AG09309 (cell line): ENCODE data around the gene MMP21.

Source experiments
- DNase-seq: peaks from one replicate; pipeline ENCODE4 v3.0.0-alpha.2; 2010; ENCODE audit warnings: low read depth
- H3K4me3 ChIP-seq: 2 replicates; pipeline ENCODE4 v1.5.1; 2011; ENCODE audit warnings: mild to moderate bottlenecking, low read depth, low read length, moderate library complexity; ENCODE audit not compliant: control insufficient read depth
- CTCF ChIP-seq: IDR thresholded peaks from 2 replicates; pipeline ENCODE4 v1.5.1; 2011; ENCODE audit warnings: mild to moderate bottlenecking, low read depth, low read length, inconsistent platforms; ENCODE audit not compliant: insufficient read depth, control insufficient read depth; ENCODE audit errors: missing control alignments

The MMP21 gene

GRCh38 chr10:125801574-125801973 is 26.0 kb upstream of the MMP21 start:
- no peak overlapping the region for H3K4me3 ChIP-seq
- no peak for DNase-seq
- TF ChIP-seq CTCF: no peak

- no peak for TF ChIP-seq CTCF
- no peak overlapping the region for H3K4me3 ChIP-seq
- no peak for DNase-seq
Measured at GRCh38 chr10:125799451-125800182, 24.0 kb upstream of the MMP21 start.

GRCh38 chr10:125797994-125798662 is 22.5 kb upstream of the MMP21 start:
- DNase-seq: no peak
- no peak overlapping the region for H3K4me3 ChIP-seq

GRCh38 chr10:125797424-125797823 is 21.8 kb upstream of the MMP21 start:
- no peak overlapping the region for H3K4me3 ChIP-seq
- no peak for DNase-seq
- TF ChIP-seq CTCF: no peak

More at GRCh38 chr10:125797994-125798662, 22.5 kb upstream of the MMP21 start:
- no peak for TF ChIP-seq CTCF

- H3K4me3 ChIP-seq: no peak overlapping the region
- TF ChIP-seq CTCF: no peak
- DNase-seq: no peak
Measured at GRCh38 chr10:125795637-125796190, 20.1 kb upstream of the MMP21 start.

- TF ChIP-seq CTCF: no peak
- no peak for DNase-seq
- H3K4me3 ChIP-seq: no peak overlapping the region
Measured at GRCh38 chr10:125795128-125795527, 19.5 kb upstream of the MMP21 start.
